ENCODE data around the gene ALDH3B2. TPM values are rescaled to one million over a fixed set of nuclear protein-coding genes. Genes with fewer than 3 reads are reported as not detected.
A peak's percentile ranks its signal among the peaks of the same experiment; 100 is the strongest.

ALDH3B2 gene
- total and polyA plus RNA-seq, 2 of the 8 experiments (the other 6 are each of a cell fraction or from before 2014, with no cell fraction given) = not detected

DNA sequence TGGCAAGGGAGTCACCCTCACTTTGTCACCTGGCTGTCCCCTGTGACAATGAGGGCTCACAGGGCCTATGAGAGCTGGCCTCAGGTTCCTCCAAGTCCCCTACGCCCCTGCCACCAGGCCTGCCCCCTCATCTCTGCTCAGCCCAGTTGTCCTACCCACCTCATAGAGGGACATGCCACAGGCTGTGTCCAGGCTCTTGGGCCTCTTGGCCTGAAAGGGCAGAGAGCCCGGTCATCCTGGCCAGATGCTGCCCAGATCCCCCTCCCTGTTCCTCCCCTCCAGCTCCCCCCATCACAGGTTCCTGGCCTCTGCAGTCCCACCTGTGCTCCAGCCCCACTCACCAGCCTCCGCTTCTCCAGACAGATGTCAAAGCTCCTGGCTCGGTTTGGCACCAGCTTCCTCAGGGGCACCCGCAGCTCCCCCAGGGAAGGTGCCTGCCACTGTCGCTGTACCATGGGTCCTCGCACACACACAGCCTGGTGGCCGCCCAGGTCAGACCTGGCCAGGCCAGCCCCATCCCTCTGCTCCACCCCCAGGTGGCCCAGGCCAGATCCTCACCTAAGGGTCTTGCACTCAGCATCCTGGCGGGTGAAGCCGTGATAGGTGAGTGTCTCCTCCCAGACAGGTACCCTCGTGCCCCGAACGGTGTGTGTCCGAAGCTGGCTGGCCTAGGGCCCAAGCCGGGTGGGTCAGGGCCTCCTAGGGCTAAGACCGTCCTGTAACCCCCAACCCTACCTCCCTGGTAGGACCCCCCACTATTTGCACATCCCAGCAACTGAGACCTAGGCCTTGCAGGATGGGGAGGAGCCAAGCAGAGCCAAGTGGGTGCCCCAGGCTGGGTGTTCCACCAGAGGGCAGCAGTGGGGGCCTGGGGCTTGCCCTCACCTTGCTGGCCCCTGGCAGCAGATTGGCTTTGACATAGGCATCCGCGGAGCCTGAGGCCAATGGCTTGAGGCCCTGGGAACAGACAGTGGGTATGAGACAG is 59.4 kb downstream of the ALDH3B2 start:
- Histone ChIP-seq H3K14ac (ENCODE audit: insufficient read length) (no peak overlapping the region), H4K20me1 (replicated peaks in 1 of 2; ENCODE audit: control insufficient read depth in 1 of 2, insufficient read depth in 2 of 2, low read length in 2 of 2) (peaks cover 0 to 4% of the 10 kb centered on the region in 2 experiments), H4K8ac (ENCODE audit: extremely low read depth, insufficient read depth, low read length) (no peak overlapping the region), H3K56ac (replicated peaks; ENCODE audit: insufficient read length, low read depth, low read length) (no peak overlapping the region), H2BK12ac (ENCODE audit: low read depth, low read length) (peak overlapping the region; percentile 96; the same call in 1 of the 2 replicates), H3K18ac (ENCODE audit: extremely low read depth, low read length) (no peak overlapping the region; the same call in 1 of the 2 replicates), H3K23me2 (ENCODE audit: low read depth, low read length) (peaks cover 4% of the 10 kb centered on the region; the same call in 1 of the 2 replicates), H2AK5ac (ENCODE audit: low read depth, low read length) (no peak overlapping the region), H2BK20ac (ENCODE audit: low read length) (peak overlapping the region; percentile 80; the same call in 1 of the 2 replicates), H4K5ac (ENCODE audit: insufficient read length, low read depth, low read length) (no peak overlapping the region), H4K91ac (replicated peaks; ENCODE audit: insufficient read length, low read length) (peak overlapping the region; percentile 44), H3K79me2 (ENCODE audit: control insufficient read depth in 1 of 2, insufficient read depth in 2 of 2, low read length in 2 of 2) (no peaks in the 10 kb centered on the region), H2BK15ac (ENCODE audit: low read length) (peak overlapping the region; percentile 90; the same call in 1 of the 2 replicates), H3K4ac (replicated peaks; ENCODE audit: insufficient read length, low read depth, low read length) (peak overlapping the region; percentile 92), H2AFZ (ENCODE audit: low read length) (no peak overlapping the region), H2BK120ac (replicated peaks; ENCODE audit: low read depth, low read length) (no peak overlapping the region), H2BK5ac (ENCODE audit: low read depth, low read length) (peak overlapping the region; percentile 63; the same call in 1 of the 2 replicates), H3K9ac (replicated peaks in 1 of 4; ENCODE audit: extremely low read depth in 1 of 4, low read depth in 3 of 4, low read length in 3 of 4) (no peak overlapping the region), H3K27ac (ENCODE audit: low read depth, low read length) (no peak overlapping the region), H3K23ac (ENCODE audit: insufficient read length) (no peak overlapping the region), H3K79me1 (ENCODE audit: low read depth, low read length) (no peaks in the 10 kb centered on the region), H3K36me3 (ENCODE audit: control insufficient read depth in 2 of 4, insufficient read depth in 4 of 4, low read length in 3 of 4) (peaks cover 2 to 14% (median 9%) of the 10 kb centered on the region in 4 experiments; a peak in 6 of 8 replicates), H3K4me2 (ENCODE audit: insufficient read depth in 1 of 2, low read depth in 2 of 2, low read length in 2 of 2) (peak overlapping the region; percentile 47 to 57; a peak in 3 of 4 replicates), H3K9me3 (ENCODE audit: insufficient read depth in 2 of 2, low read depth in 1 of 2, low read length in 1 of 2) (no peaks in the 10 kb centered on the region; a peak in 1 of 4 replicates), H3K4me1 (replicated peaks in 1 of 4; ENCODE audit: control insufficient read depth in 3 of 4, insufficient read depth in 4 of 4, low read length in 3 of 4) (peaks cover 13 to 36% (median 31%) of the 10 kb centered on the region in 4 experiments), H3K27me3 (replicated peaks in 1 of 4; ENCODE audit: control insufficient read depth in 3 of 4, extremely low read depth in 1 of 4, insufficient read depth in 3 of 4, low read length in 3 of 4) (peaks cover 0 to 10% (median 5%) of the 10 kb centered on the region in 4 experiments; a peak in 6 of 7 replicates), H3K4me3 (ENCODE audit: extremely low read depth in 1 of 4, insufficient read depth in 2 of 4, low read depth in 3 of 4, low read length in 4 of 4) (no peak overlapping the region)
- FAIRE-seq (no peak), DNase-seq (ENCODE audit: low read depth in 1 of 2, low spot score in 2 of 2) (peak in 1 of 2 experiments; percentile 93)
- WGBS, 2 experiments (ENCODE audit: extremely low coverage in 1 of 2, insufficient coverage in 1 of 2, insufficient read length in 1 of 2, insufficient replicate concordance in 2 of 2, low coverage in 1 of 2, low lambda C conversion rate in 2 of 2, missing lambda C conversion rate in 1 of 2) = 90% methylated on average over 17 of the region's 18 CpGs; no CpG with 5 or more reads in 1 of the 2 experiments
- CTCF ChIA-PET (ENCODE audit: partially characterized antibody) = interaction anchor here (0.6 to 7.3 kb wide), 36 partner anchors 9 to 191 kb away, joined by 3 to 117 read pairs (median 3); partner anchors contain the start of genes GSTP1 and NUDT8
- POLR2A ChIA-PET (ENCODE audit: partially characterized antibody) = interaction anchor here (0.7 to 10.7 kb wide), 6 partner anchors 8 to 35 kb away, joined by 4 to 194 read pairs (median 6); partner anchors contain the start of genes GSTP1 and NUDT8
- TF ChIP-seq POLR2AphosphoS5 (IDR thresholded peaks at IDR 0.05; ENCODE audit: low read depth, low read length) (0 out of 2 replicates have a peak, but pooled peaks have one; percentile 31), RAD21 (IDR thresholded peaks at IDR 0.05 in 1 of 2, conservative IDR thresholded peaks at IDR 0.05 in 1 of 2; ENCODE audit: low read depth in 2 of 2, low read length in 2 of 2) (peak; percentile 31 to 61), EZH2 (IDR thresholded peaks at IDR 0.05; ENCODE audit: low read depth, low read length, severe bottlenecking) (no peak), MAFK (IDR thresholded peaks at IDR 0.05; ENCODE audit: low read depth, low read length) (no peak), RNF2 (IDR thresholded peaks at IDR 0.05; ENCODE audit: borderline replicate concordance, low read depth, low read length, missing control alignments, poor library complexity, severe bottlenecking) (no peak)

Data from H1 (cell line).